Nephron (organoid): Measurements from ENCODE around the gene PLXNA3.
A peak's percentile ranks its signal among the peaks of the same experiment; 100 is the strongest.

ENCODE experiments used
- H3K27ac Mint-ChIP-seq, 3 experiments: 2 replicates each; pipeline ENCODE4 v1.8.0; 2020; ENCODE audit warnings: mixed read lengths in 3 of 3, mild to moderate bottlenecking in 2 of 3, moderate library complexity in 1 of 3
- H3K27me3 Mint-ChIP-seq: 2 replicates; pipeline ENCODE4 v1.8.0; 2021; ENCODE audit warnings: low read depth, mild to moderate bottlenecking, moderate library complexity, mixed read lengths
- H3K36me3 Mint-ChIP-seq: 2 replicates; pipeline ENCODE4 v1.8.0; 2020; ENCODE audit warnings: low read depth, mixed read lengths
- H3K4me1 Mint-ChIP-seq: 2 replicates; pipeline ENCODE4 v1.8.0; 2020; ENCODE audit warnings: mixed read lengths
- H3K4me3 Mint-ChIP-seq, 3 experiments: 2 replicates each; pipeline ENCODE4 v1.8.0; 2020; ENCODE audit warnings: mild to moderate bottlenecking in 3 of 3, mixed read lengths in 3 of 3, moderate library complexity in 2 of 3
- H3K9me3 Mint-ChIP-seq: 2 replicates; pipeline ENCODE4 v1.8.0; 2020; ENCODE audit warnings: mixed read lengths
- CTCF ChIP-seq, 3 experiments: fragments of 200-600 bp; sonication (generic); IDR thresholded peaks; one replicate each; pipeline ENCODE4 v1.5.0; 2021; ENCODE audit warnings: antibody characterized with exemption in 3 of 3; ENCODE audit not compliant: unreplicated experiment in 3 of 3

PLXNA3 gene

GRCh38 chrX:154436374-154436982 lies 21.6 kb upstream of the PLXNA3 start:
- H3K27me3 Mint-ChIP-seq: no peaks in the 10 kb centered on the region
- H3K4me1 Mint-ChIP-seq: peaks cover 11% of the 10 kb centered on the region
- peaks cover 38% of the 10 kb centered on the region for H3K36me3 Mint-ChIP-seq
- H3K9me3 Mint-ChIP-seq: peaks cover 15% of the 10 kb centered on the region
- H3K27ac Mint-ChIP-seq: peak overlapping the region; percentile 72 to 85 (median 84)
- H3K4me3 Mint-ChIP-seq: peak overlapping the region; percentile 80 to 90 (median 83)
- TF ChIP-seq CTCF (IDR thresholded peaks at IDR 0.05; ENCODE audit: unreplicated experiment in 3 of 3): no peak

- TF ChIP-seq CTCF (IDR thresholded peaks at IDR 0.05; ENCODE audit: unreplicated experiment in 3 of 3): no peak
- Mint-ChIP-seq H3K27ac (peak within 1 kb of the TSS; percentile 84 to 92 (median 85)), H3K4me1 (peaks cover 11% of the 10 kb centered on the region), H3K4me3 (peak within 1 kb of the TSS; percentile 92 to 95 (median 94)), H3K9me3 (peaks cover 15% of the 10 kb centered on the region), H3K27me3 (no peaks in the 10 kb centered on the region), H3K36me3 (peaks cover 41% of the 10 kb centered on the region)
Measured at GRCh38 chrX:154436983-154437752, 20.9 kb upstream of the PLXNA3 start, which contains the start of gene GDI1. Gene GDI1 (plus strand): TSS chrX:154437154. CDS start chrX:154437255, 101 bp downstream.

GRCh38 chrX:154437971-154438893 lies 19.8 kb upstream of the PLXNA3 start:
- H3K27me3 Mint-ChIP-seq: no peaks in the 10 kb centered on the region
- peak overlapping the region; percentile 92 to 95 (median 94) for H3K4me3 Mint-ChIP-seq
- H3K27ac Mint-ChIP-seq: peak overlapping the region; percentile 84 to 92 (median 85)
- peaks cover 15% of the 10 kb centered on the region for H3K9me3 Mint-ChIP-seq
- TF ChIP-seq CTCF (IDR thresholded peaks at IDR 0.05; ENCODE audit: unreplicated experiment in 3 of 3): no peak
- H3K36me3 Mint-ChIP-seq: peaks cover 39% of the 10 kb centered on the region
- H3K4me1 Mint-ChIP-seq: peaks cover 11% of the 10 kb centered on the region

GRCh38 chrX:154439841-154440240 lies 18.2 kb upstream of the PLXNA3 start:
- H3K9me3 Mint-ChIP-seq: peaks cover 15% of the 10 kb centered on the region
- peaks cover 11% of the 10 kb centered on the region for H3K4me1 Mint-ChIP-seq
- no peak for TF ChIP-seq CTCF (IDR thresholded peaks at IDR 0.05; ENCODE audit: unreplicated experiment in 3 of 3)
- peak overlapping the region; percentile 41 to 57 (median 47) for H3K4me3 Mint-ChIP-seq
- H3K36me3 Mint-ChIP-seq: peaks cover 27% of the 10 kb centered on the region
- H3K27ac Mint-ChIP-seq: no peak overlapping the region
- no peaks in the 10 kb centered on the region for H3K27me3 Mint-ChIP-seq

GRCh38 chrX:154440623-154441357 lies 17.3 kb upstream of the PLXNA3 start:
- no peak for TF ChIP-seq CTCF (IDR thresholded peaks at IDR 0.05; ENCODE audit: unreplicated experiment in 3 of 3)
- peaks cover 19% of the 10 kb centered on the region for H3K36me3 Mint-ChIP-seq
- peaks cover 15% of the 10 kb centered on the region for H3K9me3 Mint-ChIP-seq
- H3K4me1 Mint-ChIP-seq: peaks cover 11% of the 10 kb centered on the region
- H3K4me3 Mint-ChIP-seq: peak overlapping the region; percentile 3 to 30 (median 15)
- no peak overlapping the region for H3K27ac Mint-ChIP-seq
- H3K27me3 Mint-ChIP-seq: no peaks in the 10 kb centered on the region
